OCI-LY3 (cell line): Measurements from ENCODE around the gene ANXA4.

Experiments
- EZH2phosphoT487 ChIP-seq: fragments of 200-600 bp; shearing (Covaris generic); IDR thresholded peaks from 2 replicates; pipeline ENCODE4 v1.6.1; 2018; ENCODE audit warnings: antibody characterized with exemption, mixed run types, low read depth
- TF ChIP-seq, protein P1 (sequence below): fragments of 200-600, 300-600 bp; sonication (generic); IDR thresholded peaks from 2 replicates; pipeline ENCODE4 v1.5.1; 2014; ENCODE audit warnings: antibody characterized with exemption, low read length, low read depth

DNA sequence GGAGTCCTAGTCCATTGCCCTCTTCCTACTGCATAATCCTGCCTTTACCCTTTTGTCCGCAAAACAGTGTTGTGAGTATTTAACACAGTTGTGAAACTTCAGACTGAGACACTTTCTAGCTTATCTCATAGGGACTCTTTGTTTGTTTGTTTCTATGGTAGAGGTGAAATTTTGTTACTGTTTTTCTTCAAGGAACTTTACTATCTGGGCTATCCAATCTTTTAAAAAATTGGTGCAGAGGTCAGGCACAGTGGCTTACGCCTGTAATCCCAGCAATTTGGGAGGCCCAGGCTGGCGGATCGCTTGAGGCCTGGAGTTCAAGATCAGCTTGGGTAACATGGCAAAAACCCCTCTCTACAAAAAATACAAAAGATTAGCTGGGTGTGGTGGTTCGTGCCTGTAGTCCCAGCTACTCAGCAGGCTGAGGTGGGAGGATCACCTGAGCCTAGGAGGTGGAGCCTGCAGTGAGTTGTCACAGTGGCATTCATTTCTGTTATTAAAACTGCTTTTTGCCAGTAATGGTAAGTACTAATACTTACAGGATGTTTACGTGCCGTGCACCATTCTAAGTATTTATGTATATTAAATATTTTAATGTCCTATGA lies 106.4 kb downstream of the ANXA4 start:
- no peak for TF ChIP-seq EZH2phosphoT487
- TF ChIP-seq, protein P1, sequence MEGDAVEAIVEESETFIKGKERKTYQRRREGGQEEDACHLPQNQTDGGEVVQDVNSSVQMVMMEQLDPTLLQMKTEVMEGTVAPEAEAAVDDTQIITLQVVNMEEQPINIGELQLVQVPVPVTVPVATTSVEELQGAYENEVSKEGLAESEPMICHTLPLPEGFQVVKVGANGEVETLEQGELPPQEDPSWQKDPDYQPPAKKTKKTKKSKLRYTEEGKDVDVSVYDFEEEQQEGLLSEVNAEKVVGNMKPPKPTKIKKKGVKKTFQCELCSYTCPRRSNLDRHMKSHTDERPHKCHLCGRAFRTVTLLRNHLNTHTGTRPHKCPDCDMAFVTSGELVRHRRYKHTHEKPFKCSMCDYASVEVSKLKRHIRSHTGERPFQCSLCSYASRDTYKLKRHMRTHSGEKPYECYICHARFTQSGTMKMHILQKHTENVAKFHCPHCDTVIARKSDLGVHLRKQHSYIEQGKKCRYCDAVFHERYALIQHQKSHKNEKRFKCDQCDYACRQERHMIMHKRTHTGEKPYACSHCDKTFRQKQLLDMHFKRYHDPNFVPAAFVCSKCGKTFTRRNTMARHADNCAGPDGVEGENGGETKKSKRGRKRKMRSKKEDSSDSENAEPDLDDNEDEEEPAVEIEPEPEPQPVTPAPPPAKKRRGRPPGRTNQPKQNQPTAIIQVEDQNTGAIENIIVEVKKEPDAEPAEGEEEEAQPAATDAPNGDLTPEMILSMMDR, result no peak
